ENCODE measurements around the gene TRPM6. TPM values are rescaled to one million over a fixed set of nuclear protein-coding genes. Genes with fewer than 3 reads are reported as not detected.

The TRPM6 gene
- 0.65 TPM for polyA plus RNA-seq (2012; ENCODE audit: insufficient read depth, insufficient read length, low read depth)

DNA sequence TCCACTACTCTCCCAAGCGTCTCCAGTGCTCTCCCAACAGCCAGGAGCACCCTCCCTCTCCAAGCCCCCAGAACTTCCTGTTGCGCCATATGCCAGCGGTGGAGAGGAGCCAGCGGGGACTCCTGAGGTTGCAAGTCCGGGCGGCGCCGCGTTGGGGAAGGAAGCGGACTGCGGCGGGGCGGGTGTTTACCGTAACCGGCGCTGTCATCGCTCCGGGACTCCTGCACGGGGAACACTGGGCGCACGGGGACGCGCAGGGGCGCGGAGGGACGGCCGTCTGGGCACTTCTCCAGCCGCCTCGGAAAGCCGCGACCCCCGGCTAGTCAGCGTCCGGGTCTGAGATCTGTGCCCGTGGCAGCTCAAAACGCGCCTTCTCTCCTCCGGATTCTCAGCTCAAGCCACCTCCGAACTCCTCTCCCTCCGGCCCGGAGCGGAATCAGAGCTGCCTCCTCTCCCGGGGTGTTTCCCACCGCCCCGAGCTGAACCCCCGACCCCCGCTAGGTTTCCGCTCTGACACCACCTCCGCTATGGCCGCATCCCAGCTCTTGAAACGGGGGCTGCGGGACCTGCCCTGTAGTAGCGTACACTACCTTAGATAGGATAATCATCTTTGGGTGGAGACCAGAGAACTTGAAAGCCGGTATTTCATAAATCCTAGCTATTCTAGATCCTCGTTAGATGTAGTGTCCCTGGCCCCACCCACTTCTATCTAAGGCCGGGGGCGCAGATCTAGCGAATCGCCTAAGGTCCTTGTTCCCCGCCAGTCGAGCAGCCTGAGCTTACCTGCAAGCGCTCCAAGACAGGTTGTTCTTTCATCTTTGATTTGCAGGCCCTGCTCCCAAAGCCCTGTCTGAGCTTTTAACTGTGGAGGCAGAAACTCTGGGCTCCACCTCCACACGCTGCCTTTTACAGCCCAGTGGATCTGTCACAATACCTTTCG lies at the start of gene TRPM6:
TRPM6 (minus strand) TSS at position 881 of the 940 bp plus-strand sequence; CDS start at position 816, 65 bp downstream.
- DNase-seq: peak; percentile 59

GRCh38 chr9:74935008-74935407 lies 47.3 kb upstream of the TRPM6 start:
- no peaks in the 10 kb centered on the region for H3K27me3 ChIP-seq
- no peak for TF ChIP-seq CTCF (IDR thresholded peaks at IDR 0.05; ENCODE audit: low read depth, low read length)
- no peak for DNase-seq
- no peak overlapping the region for H3K4me3 ChIP-seq (ENCODE audit: low read depth, low read length)
- no peaks in the 10 kb centered on the region for H3K9me3 ChIP-seq
- H3K36me3 ChIP-seq: no peaks in the 10 kb centered on the region
- no peaks in the 10 kb centered on the region for H3K4me1 ChIP-seq

More for the DNA sequence above, at the start of gene TRPM6:
- TF ChIP-seq CTCF (IDR thresholded peaks at IDR 0.05; ENCODE audit: low read depth, low read length): no peak
- peaks cover 10% of the 10 kb centered on the region; the same call in 1 of the 2 replicates for H3K27me3 ChIP-seq
- no peaks in the 10 kb centered on the region for H3K36me3 ChIP-seq
- H3K9me3 ChIP-seq: no peaks in the 10 kb centered on the region
- H3K4me3 ChIP-seq (ENCODE audit: low read depth, low read length): peak within 1 kb of the TSS; percentile 67
- no peaks in the 10 kb centered on the region for H3K4me1 ChIP-seq

- DNase-seq: no peak
- TF ChIP-seq CTCF (IDR thresholded peaks at IDR 0.05; ENCODE audit: low read depth, low read length): no peak
Observed at GRCh38 chr9:74921737-74922136, 34.0 kb upstream of the TRPM6 start.

GRCh38 chr9:74920944-74921626 lies 33.4 kb upstream of the TRPM6 start:
- TF ChIP-seq CTCF (IDR thresholded peaks at IDR 0.05; ENCODE audit: low read depth, low read length): no peak
- no peaks in the 10 kb centered on the region for H3K9me3 ChIP-seq
- H3K4me1 ChIP-seq: no peaks in the 10 kb centered on the region
- DNase-seq: no peak
- H3K4me3 ChIP-seq (ENCODE audit: low read depth, low read length): no peak overlapping the region
- H3K27me3 ChIP-seq: no peaks in the 10 kb centered on the region
- H3K36me3 ChIP-seq: no peaks in the 10 kb centered on the region

More at GRCh38 chr9:74921737-74922136, 34.0 kb upstream of the TRPM6 start:
- Histone ChIP-seq H3K27me3 (no peaks in the 10 kb centered on the region), H3K4me3 (ENCODE audit: low read depth, low read length) (no peak overlapping the region), H3K9me3 (no peaks in the 10 kb centered on the region), H3K36me3 (no peaks in the 10 kb centered on the region), H3K4me1 (no peaks in the 10 kb centered on the region)

DNA sequence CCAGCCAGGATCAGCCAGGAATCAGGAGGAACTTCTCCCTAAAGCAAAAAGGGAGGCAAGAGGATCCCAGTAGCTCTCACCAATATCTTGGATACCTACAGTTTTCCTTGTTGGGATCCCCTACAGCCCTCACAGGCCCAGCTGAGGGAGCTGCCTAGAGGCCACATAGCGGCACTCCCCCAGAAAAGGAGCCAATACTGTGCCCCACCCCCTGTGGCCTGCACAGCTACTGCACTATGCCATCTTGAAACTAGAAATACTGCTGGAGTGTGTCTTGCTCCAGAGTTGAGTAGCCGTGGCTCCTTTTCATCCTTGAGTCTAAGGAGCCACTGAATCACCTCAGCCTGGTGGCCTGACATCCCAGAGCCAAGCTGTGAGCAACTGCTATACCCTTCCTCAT lies 22.3 kb upstream of the TRPM6 start:
- no peaks in the 10 kb centered on the region for H3K4me1 ChIP-seq
- H3K36me3 ChIP-seq: no peaks in the 10 kb centered on the region
- no peak for DNase-seq
- TF ChIP-seq CTCF (IDR thresholded peaks at IDR 0.05; ENCODE audit: low read depth, low read length): no peak
- no peaks in the 10 kb centered on the region for H3K27me3 ChIP-seq
- H3K9me3 ChIP-seq: no peaks in the 10 kb centered on the region
- no peak overlapping the region for H3K4me3 ChIP-seq (ENCODE audit: low read depth, low read length)
